Activated T-helper 9 cell treated with anti-CD3 and anti-CD28 coated beads, Interleukin-2, amount 50 U/mL, for 16 hours (primary cell): ENCODE data around the gene ZNF385B.
"Not testable (repeated sequence)": the region's sequence is repeated elsewhere in the genome, so short reads cannot be mapped to it uniquely, and the experiment has no call there.

Source experiments
- DNase-seq: peaks from one replicate; pipeline ENCODE4 v3.0.0-alpha.2; 2020; ENCODE audit warnings: low read depth

ZNF385B gene

GRCh38 chr2:179677746-179678505, 183.5 kb downstream of the ZNF385B start:
- DNase-seq = no peak

GRCh38 chr2:179677077-179677688, 184.2 kb downstream of the ZNF385B start:
- no peak for DNase-seq

DNA sequence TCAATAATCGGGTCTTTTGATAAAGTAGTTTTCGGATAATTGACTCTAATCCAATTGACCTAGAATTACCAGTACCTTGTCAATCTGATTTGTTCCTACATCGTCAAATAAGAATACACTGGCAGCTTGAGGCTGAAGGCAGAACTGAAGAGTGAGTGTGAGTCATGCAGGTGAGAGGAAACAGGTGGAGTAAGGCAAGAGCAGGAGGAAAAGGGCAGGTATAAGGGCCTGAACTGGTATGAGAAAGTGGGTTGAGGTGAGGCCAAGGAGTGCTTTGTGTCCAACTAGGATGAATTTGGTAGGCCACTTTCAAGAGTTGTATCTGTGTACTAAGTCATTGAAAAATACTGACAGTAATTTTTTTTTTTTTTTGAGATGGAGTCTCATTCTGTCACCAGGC, 186.0 kb downstream of the ZNF385B start:
- no peak for DNase-seq

GRCh38 chr2:179671043-179671981, 190.1 kb downstream of the ZNF385B start:
- no peak for DNase-seq

DNA sequence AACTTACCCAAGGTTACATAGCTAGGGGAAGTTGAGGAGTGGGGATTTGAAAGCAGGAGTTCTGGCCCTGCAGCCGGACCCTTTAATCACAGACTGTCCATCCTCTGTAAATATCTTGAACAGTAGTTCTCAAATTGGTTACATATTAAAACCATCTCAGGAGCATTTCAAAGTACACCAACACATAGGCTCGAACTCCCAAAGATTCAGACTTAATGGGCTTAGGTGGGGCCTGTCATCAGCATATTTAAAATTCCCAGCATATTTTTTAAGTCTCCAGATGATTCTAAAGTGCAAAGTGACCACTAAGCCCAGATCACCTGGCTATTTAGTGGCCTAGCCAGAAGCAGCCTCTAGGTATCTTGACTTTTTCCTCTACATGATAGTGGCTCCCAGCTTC, 192.2 kb downstream of the ZNF385B start:
- no peak for DNase-seq

GRCh38 chr2:179664972-179665812, 196.2 kb downstream of the ZNF385B start:
- DNase-seq = no peak

- no peak for DNase-seq
Measured at GRCh38 chr2:179661986-179662385, 199.4 kb downstream of the ZNF385B start.

GRCh38 chr2:179657068-179657595, 204.3 kb downstream of the ZNF385B start:
- DNase-seq = no peak

GRCh38 chr2:179655627-179656026, 205.8 kb downstream of the ZNF385B start:
- DNase-seq = no peak

DNA sequence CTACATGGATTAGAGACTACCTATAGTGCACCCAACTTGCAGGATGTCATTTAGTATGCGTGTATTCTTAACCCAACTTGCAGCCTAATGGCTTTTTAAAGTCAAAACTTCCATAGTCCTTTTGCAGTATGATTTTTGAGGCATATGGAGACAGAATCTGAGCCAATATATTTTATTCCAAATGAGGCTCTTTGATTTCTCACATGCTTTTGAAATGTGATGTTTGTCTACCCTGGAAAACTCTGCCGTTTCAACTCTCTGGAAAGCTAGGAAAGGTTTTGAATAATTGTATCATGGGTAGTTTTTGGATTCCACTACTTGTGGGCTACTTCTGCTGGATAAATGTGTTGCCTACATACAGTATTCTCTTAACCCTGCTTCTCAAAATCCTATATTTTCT, 206.6 kb downstream of the ZNF385B start:
- no peak for DNase-seq

GRCh38 chr2:179652296-179652695, 209.1 kb downstream of the ZNF385B start:
- DNase-seq = no peak

- no peak for DNase-seq
Measured at GRCh38 chr2:179650420-179650819, 211.0 kb downstream of the ZNF385B start.

DNA sequence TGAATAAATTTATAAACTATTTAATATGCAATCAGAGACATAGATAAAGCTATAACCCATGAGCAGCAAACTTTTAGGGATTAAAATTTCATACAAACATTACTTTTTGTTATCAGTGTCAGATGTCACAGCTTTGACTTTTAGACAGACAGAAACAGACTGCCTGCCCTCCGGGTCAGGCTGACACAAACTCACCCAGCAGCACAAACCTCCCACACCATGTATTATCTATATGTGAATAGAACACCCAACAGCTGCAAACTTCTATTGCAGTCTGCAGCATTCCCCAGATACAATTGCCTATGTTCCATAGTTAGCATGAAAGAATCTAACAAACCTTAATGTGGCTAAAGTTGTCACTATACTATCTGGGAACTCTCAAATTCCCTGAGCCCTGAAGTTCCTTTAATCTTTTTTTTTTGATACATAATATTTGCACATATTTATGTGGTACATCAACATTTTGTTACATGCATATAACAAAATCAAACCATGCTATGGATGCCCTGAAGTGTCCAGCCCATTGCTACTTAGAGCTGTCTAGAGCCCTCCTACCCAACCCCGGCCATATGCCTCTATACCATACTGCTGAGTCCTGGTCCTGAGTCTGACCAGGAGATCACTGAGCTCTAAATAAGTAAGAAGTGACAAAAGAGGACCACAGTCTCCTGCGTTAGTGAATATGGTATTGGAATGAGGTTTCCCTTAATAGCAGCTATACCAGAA, 214.4 kb downstream of the ZNF385B start:
- DNase-seq = no peak

DNA sequence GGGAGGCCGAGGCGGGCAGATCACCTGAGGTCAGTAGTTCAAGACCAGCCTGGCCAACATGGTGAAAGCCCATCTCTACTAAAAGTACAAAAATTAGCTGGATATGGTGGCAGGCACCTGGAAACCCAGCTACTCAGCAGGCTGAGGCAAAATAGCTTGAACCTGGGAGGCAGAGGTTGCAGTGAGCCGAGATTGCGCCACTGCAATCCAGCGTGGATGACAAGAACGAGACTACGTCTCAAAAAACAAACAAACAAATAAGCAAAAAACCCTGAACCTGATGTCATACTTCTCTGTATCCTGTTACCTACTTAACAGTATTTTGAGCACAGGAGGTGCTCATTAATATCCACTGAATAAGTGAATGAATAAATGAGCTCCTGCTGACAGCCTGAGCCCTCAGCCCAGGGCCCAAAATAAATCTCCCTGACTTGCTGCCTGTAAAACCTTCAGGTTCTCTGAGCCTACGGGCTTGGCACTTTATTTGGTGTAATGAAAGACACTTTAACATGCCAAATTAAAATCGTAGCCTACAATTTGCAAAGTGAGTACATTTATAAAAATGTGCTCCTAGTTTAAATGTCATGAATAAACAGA, 215.1 kb downstream of the ZNF385B start:
- DNase-seq = no peak

DNA sequence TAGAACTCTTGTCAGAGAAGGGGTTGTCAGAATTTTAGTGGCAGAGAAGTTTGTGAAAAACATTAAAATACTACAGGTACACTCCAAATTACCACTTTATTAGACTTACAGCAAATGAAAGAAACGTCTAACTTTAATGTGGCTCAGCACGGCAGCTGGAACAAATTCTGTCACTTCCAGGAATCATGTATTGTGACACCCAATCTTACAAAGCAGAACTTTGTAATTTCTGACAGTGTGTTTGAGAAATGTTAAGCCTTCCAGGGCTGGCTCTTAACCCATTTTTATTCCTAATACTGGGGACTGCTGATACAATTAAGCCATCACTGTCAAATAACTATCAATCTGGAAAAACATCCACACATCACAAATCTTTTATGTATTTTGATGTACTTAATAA, 216.4 kb downstream of the ZNF385B start:
- no peak for DNase-seq

- DNase-seq = no peak
Measured at GRCh38 chr2:179642462-179642861, 218.9 kb downstream of the ZNF385B start.

DNA sequence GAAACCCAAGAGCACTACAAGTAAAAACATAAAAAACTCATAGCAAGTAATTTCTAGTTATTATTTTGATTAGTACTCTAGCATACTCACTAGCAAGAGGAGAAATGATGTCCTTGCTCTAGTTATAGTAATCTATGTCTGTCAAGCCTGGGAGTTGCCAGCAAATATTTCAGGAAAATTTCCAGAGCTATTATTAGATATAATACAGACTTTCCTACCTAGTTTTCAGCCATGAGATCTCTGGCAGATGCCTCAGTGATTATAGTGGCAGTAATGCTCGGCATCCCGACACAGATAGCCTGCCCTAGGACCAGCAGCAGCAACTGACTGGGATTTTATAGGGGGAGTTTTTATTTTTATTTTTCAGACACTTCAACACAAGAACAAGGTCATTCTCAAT, 224.4 kb downstream of the ZNF385B start:
- DNase-seq = no peak

DNA sequence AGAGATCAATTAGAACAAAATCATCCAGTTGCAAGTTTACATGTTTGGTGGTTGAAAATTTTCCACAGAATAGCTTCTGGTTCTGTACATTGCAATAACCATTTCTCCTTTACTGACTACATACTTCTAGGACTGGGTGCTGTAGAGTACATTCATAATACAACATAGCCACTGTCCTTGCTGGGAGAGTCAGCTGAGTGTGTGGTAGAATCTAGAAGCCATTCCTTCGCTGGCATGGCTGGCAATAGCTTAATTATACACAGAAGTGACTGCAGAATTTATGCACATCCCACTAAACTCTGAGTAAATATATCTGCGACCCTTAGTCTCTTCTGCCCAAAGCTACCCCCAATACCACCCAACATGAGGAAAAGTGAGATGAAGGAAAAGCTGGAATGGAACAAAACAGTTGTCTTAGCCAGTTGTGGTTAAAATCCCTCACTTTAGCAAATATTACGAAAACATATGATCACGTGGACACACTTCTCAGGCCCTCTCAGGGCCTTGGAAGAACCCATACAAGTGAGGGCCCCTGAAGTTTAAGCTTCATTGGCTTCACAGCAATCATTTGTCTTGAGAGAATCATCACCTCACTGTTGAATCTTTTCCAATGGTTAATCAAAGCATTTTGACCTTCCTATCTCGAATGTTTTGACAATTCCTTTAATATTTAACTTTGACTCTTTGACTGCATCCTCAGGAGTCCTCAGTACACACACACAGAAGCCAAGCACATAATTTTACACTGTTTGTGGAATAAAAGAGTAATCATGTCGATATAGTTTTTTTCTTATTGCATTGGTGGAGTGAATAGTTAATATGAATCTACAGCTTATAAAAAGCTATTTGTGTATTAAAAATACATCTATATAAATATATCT, 225.1 kb downstream of the ZNF385B start:
- DNase-seq = no peak

DNA sequence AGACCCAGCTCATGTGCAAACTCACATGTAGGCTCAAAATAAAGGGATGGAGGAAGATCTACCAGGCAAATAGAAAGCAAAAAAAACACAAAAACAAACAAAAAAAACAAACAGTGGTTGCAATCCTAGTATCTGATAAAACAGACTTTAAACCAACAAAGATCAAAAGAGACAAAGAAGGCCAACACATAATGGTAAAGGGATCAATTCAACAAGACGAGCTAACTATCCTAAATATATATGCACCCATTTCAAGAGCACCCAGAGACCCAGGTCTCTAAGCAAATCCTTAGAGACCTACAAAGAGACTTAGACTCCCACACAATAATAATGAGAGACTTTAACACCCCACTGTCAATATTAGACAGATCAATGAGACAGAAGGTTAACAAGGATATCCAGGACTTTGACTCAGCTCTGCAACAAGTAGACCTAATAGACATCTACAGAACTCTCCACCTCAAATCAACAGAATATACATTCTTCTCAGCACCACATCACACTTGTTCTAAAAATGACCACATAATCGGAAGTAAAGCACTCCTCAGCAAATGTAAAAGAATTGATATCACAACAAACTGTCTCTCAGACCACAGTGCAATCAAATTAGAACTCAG, 229.5 kb downstream of the ZNF385B start:
- not testable (repeated sequence) for DNase-seq
